ENCODE data around the gene TUNAR. TPM values are rescaled to one million over a fixed set of nuclear protein-coding genes. Genes with fewer than 3 reads are reported as not detected.

TUNAR gene
- total RNA-seq, 1 experiment from 2014 or later, result not detected

DNA sequence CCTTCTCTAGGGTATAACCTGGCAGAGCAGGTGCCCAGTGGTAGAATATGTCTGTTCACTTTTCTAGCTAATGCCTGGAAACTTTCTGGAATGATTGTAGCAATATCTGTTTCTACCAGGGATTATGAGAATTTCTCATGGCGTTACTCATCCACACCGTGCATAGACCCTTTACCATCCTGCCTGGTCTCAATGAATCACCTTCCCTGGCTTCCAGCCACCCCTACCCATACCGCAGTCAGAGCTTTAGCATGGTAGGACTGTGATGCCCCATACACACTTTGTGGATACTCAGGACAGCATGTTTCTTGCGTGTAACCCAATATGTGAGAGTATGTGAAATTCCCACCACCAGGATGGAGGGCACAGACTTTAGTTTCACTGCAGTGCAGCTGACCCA lies 45.4 kb downstream of the TUNAR start:
- no peaks in the 10 kb centered on the region for H3K36me3 ChIP-seq (ENCODE audit: insufficient read depth, low read length, poor library complexity, severe bottlenecking)
- CTCF ChIA-PET, result no interaction called here

DNA sequence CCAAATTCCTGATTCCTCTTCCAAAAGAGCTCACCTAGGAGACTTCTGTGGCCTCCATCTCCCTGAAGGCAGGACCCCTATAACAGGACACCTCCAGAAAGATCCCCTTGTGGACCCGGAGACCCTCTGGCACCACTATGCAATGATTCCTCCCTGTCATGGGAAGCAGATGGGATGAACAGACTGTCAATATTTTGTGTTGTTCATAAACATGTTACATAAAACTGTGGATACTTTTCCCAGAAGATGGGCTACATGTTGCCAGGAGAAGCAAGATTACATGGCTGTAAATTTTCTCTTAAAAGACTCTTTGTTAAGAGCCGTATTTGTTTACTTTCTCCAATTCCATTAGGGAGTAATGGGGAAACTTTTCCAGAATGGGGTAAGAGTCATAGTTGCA lies 52.1 kb downstream of the TUNAR start:
- peaks cover 66% of the 10 kb centered on the region for H3K27me3 ChIP-seq (replicated peaks; ENCODE audit: insufficient read depth, low read depth, low read length, poor library complexity)
- H3K4me1 ChIP-seq (ENCODE audit: insufficient read depth, low read length, poor library complexity, severe bottlenecking), result no peaks in the 10 kb centered on the region
- ChIA-PET POLR2A (ENCODE audit: low non-redundant PET) (no interaction called here), CTCF (no interaction called here)
- no peak overlapping the region for H3K4me3 ChIP-seq (ENCODE audit: low read depth, low read length, poor library complexity, severe bottlenecking)
- no peak for DNase-seq (ENCODE audit: low spot score)
- intact Hi-C loops (cut with micrococcal nuclease; ENCODE audit: unreplicated experiment), result no loop called here
- H3K27ac ChIP-seq (ENCODE audit: low read depth, low read length, poor library complexity, severe bottlenecking), result no peak overlapping the region
- H3K9me3 ChIP-seq (ENCODE audit: low read depth, low read length, poor library complexity, severe bottlenecking), result no peaks in the 10 kb centered on the region
- TF ChIP-seq, protein P1, sequence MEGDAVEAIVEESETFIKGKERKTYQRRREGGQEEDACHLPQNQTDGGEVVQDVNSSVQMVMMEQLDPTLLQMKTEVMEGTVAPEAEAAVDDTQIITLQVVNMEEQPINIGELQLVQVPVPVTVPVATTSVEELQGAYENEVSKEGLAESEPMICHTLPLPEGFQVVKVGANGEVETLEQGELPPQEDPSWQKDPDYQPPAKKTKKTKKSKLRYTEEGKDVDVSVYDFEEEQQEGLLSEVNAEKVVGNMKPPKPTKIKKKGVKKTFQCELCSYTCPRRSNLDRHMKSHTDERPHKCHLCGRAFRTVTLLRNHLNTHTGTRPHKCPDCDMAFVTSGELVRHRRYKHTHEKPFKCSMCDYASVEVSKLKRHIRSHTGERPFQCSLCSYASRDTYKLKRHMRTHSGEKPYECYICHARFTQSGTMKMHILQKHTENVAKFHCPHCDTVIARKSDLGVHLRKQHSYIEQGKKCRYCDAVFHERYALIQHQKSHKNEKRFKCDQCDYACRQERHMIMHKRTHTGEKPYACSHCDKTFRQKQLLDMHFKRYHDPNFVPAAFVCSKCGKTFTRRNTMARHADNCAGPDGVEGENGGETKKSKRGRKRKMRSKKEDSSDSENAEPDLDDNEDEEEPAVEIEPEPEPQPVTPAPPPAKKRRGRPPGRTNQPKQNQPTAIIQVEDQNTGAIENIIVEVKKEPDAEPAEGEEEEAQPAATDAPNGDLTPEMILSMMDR (conservative IDR thresholded peaks at IDR 0.05; ENCODE audit: low read depth, low read length), result no peak
- no peak for TF ChIP-seq EZH2 (IDR thresholded peaks at IDR 0.05; ENCODE audit: borderline replicate concordance, low read depth, low read length, poor library complexity, severe bottlenecking)
- no peaks in the 10 kb centered on the region for H3K36me3 ChIP-seq (ENCODE audit: insufficient read depth, low read length, poor library complexity, severe bottlenecking)
- no TSS peak for BruUV-seq (replicated peaks)

More for the DNA sequence above, 45.4 kb downstream of the TUNAR start:
- no TSS peak for BruUV-seq (replicated peaks)
- no peak for TF ChIP-seq EZH2 (IDR thresholded peaks at IDR 0.05; ENCODE audit: borderline replicate concordance, low read depth, low read length, poor library complexity, severe bottlenecking)
- TF ChIP-seq, protein P1 (conservative IDR thresholded peaks at IDR 0.05; ENCODE audit: low read depth, low read length), result no peak
- Histone ChIP-seq H3K27ac (ENCODE audit: low read depth, low read length, poor library complexity, severe bottlenecking) (no peak overlapping the region), H3K4me3 (ENCODE audit: low read depth, low read length, poor library complexity, severe bottlenecking) (no peak overlapping the region), H3K27me3 (replicated peaks; ENCODE audit: insufficient read depth, low read depth, low read length, poor library complexity) (peaks cover 54% of the 10 kb centered on the region), H3K9me3 (ENCODE audit: low read depth, low read length, poor library complexity, severe bottlenecking) (no peaks in the 10 kb centered on the region), H3K4me1 (ENCODE audit: insufficient read depth, low read length, poor library complexity, severe bottlenecking) (no peaks in the 10 kb centered on the region)
- intact Hi-C loops (cut with micrococcal nuclease; ENCODE audit: unreplicated experiment), result no loop called here
- POLR2A ChIA-PET (ENCODE audit: low non-redundant PET), result no interaction called here
- no peak for DNase-seq (ENCODE audit: low spot score)

DNA sequence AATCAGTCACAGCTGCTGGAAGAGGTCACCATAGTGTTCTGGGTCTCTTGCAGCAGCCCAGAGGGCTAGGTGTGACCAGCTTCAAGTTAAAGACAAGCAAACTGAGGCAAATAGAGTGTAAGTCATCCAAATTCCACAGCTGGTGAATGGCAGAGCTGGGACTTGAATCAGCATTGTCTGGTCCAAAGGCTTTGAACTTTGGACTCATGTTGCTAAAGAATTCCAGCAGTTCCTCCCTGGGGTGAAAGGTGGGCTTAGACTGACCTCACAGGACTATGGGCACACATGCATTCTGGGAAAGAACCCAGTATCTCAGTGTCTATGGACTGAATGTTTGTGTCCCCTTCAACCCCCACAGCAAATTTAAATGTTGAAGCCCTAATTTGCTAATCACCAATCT lies 54.8 kb downstream of the TUNAR start:
- intact Hi-C loops (cut with micrococcal nuclease; ENCODE audit: unreplicated experiment), result no loop called here
- Histone ChIP-seq H3K9me3 (ENCODE audit: low read depth, low read length, poor library complexity, severe bottlenecking) (no peaks in the 10 kb centered on the region), H3K27me3 (replicated peaks; ENCODE audit: insufficient read depth, low read depth, low read length, poor library complexity) (peaks cover 43% of the 10 kb centered on the region), H3K4me1 (ENCODE audit: insufficient read depth, low read length, poor library complexity, severe bottlenecking) (no peaks in the 10 kb centered on the region), H3K36me3 (ENCODE audit: insufficient read depth, low read length, poor library complexity, severe bottlenecking) (no peaks in the 10 kb centered on the region), H3K27ac (ENCODE audit: low read depth, low read length, poor library complexity, severe bottlenecking) (no peak overlapping the region), H3K4me3 (ENCODE audit: low read depth, low read length, poor library complexity, severe bottlenecking) (no peak overlapping the region)
- TF ChIP-seq, protein P1 (conservative IDR thresholded peaks at IDR 0.05; ENCODE audit: low read depth, low read length), result no peak
- no peak for TF ChIP-seq EZH2 (IDR thresholded peaks at IDR 0.05; ENCODE audit: borderline replicate concordance, low read depth, low read length, poor library complexity, severe bottlenecking)
- POLR2A ChIA-PET (ENCODE audit: low non-redundant PET), result no interaction called here
- no peak for DNase-seq (ENCODE audit: low spot score)
- BruUV-seq (replicated peaks), result no TSS peak
- CTCF ChIA-PET, result no interaction called here

All from A673 (cell line).